Effector memory CD8-positive, alpha-beta T cell (primary cell): ENCODE data around the gene CCDC66.
A peak's percentile ranks its signal among the peaks of the same experiment; 100 is the strongest.
"Not testable (repeated sequence)": the region's sequence is repeated elsewhere in the genome, so short reads cannot be mapped to it uniquely, and the experiment has no call there.

Experiments used
- ATAC-seq: fragments of 150-1000 bp; cut with Tn5 transposase; replicated peaks from 2 replicates; pipeline ENCODE4 v1.10.0; 2021; ENCODE audit warnings: mild to moderate bottlenecking, moderate library complexity
- DNase-seq, 3 experiments: peaks; one replicate each; pipeline ENCODE4 v3.0.0; 2021
- H3K27ac Mint-ChIP-seq, 2 donors: one replicate each; pipeline ENCODE4 v1.8.0; 2022; ENCODE audit warnings: mild to moderate bottlenecking in 2 of 2, mixed read lengths in 2 of 2, moderate library complexity in 2 of 2
- H3K27me3 Mint-ChIP-seq, 2 donors: one replicate each; pipeline ENCODE4 v1.8.0; 2022; ENCODE audit warnings: mixed read lengths in 2 of 2
- H3K36me3 Mint-ChIP-seq: one replicate; pipeline ENCODE4 v1.8.0; 2022; ENCODE audit warnings: mild to moderate bottlenecking, moderate library complexity, mixed read lengths; ENCODE audit not compliant: insufficient read depth
- H3K4me1 Mint-ChIP-seq, 2 donors: one replicate each; pipeline ENCODE4 v1.8.0; 2022; ENCODE audit warnings: low read depth in 2 of 2, mixed read lengths in 2 of 2
- H3K4me3 Mint-ChIP-seq, 2 donors: one replicate each; pipeline ENCODE4 v1.8.0; 2022; ENCODE audit warnings: mild to moderate bottlenecking in 2 of 2, mixed read lengths in 2 of 2, moderate library complexity in 2 of 2
- H3K9me3 Mint-ChIP-seq, 2 donors: one replicate each; pipeline ENCODE4 v1.8.0; 2022; ENCODE audit warnings: mixed read lengths in 2 of 2

Gene CCDC66

DNA sequence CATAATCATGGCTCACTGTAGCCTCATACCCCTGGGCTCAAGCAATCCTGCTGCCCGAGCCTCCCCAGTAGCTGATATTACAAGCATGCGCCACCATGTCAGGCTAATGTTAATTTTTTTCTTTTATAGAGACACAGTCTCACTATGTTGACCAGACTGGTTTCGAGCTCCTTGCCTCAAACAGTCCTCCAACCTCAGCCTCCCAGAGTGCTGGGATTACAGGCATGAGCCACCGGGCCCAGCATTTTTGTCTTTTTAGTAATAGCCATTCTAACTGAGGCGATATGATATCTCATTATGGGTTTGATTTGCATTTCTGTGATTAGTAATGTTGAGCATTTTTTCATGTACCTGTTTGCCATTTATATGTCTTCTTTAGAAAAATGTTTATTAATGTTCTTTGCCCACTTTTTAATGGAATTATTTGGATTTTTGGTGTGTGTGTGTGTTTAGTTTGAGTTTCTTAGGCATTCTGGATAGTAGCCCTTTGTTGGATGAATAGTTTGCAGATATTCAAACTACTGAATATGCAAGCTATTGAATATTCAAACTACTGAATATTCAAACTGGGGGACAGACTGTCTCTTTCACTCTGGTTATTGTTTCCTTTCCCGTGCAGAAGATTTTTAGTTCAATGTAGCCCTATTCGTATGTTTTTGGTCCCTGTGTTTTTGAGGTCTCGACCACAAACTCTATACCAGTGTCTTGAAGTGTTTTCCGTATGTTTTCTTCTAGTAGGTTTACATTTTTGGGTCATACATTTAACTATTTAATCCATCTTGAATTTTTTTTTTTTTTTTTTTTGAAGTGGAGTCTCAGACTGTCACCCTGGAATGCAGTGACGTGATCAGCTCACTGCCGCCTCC, 39.2 kb downstream of the CCDC66 start:
- H3K36me3 Mint-ChIP-seq, result peaks cover 11% of the 10 kb centered on the region
- no peaks in the 10 kb centered on the region for H3K27me3 Mint-ChIP-seq
- no peak for DNase-seq
- H3K4me3 Mint-ChIP-seq, result no peak overlapping the region
- H3K4me1 Mint-ChIP-seq, result peaks cover 41 to 53% of the 10 kb centered on the region in 2 donors
- no peak for ATAC-seq
- H3K9me3 Mint-ChIP-seq, result no peaks in the 10 kb centered on the region
- peak overlapping the region; percentile 63 to 83 for H3K27ac Mint-ChIP-seq

DNA sequence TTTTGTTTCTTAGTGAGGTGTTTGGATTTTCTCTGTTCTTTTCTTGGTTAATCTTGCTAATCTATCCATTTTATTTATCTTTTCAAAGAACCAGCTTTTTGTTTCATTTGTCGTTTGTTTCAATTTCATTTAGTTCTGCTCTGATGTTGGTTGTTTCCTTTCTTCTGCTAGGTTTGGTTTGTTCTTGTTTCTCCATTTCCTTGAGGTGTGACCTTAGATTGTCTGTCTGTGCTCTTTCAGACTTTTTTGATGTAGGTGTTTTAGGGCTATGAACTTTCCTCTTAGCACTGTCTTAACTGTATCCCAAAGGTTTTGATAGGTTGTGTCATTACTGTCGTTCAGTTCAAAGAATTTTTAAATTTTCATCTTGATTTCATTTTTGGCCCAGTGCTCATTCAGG, 51.5 kb downstream of the CCDC66 start:
- ATAC-seq, H3K36me3 Mint-ChIP-seq, H3K9me3 Mint-ChIP-seq, DNase-seq, H3K27me3 Mint-ChIP-seq: not testable (repeated sequence)
- peak overlapping the region; percentile 4 to 74 for H3K27ac Mint-ChIP-seq
- H3K4me1 Mint-ChIP-seq, result peaks cover 54 to 74% of the 10 kb centered on the region in 2 donors
- peak overlapping the region; percentile 13 to 34 for H3K4me3 Mint-ChIP-seq

DNA sequence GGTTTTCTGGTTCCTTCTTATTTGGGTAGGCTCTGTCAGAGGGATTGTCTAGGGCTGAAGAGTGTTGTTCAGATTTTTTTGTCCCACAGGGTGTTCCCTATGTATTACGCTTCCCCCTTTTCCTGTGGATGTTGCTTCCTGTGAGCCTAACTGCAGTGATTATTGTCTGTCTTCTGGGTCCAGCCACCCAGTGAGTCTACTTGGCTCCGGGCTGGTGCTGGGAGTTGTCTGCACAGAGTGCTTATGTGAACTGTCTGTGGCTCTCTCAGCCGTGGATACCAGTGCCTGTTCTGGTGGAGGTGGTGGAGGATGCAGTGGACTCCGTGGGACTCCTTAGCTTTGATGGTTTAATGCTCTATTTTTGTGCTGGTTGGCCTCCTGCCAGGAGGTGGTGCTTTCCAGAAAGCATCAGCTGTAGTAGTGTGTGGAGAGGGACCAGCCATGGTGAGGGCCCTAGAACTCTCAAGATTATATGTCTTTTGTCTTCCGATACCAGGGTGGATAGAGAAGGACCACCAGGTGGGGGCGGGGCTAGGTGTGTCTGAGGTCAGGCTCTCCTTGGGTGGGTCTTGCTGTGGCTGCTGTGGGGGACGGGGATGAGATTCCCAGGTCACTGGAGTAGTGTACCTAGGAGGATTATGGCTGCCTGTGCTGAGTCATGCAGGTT, 53.8 kb downstream of the CCDC66 start:
- Mint-ChIP-seq H3K36me3 (peaks cover 2% of the 10 kb centered on the region), H3K27me3 (no peaks in the 10 kb centered on the region), H3K27ac (peak overlapping the region; percentile 15 to 85), H3K9me3 (peaks cover 0 to 7% of the 10 kb centered on the region in 2 donors), H3K4me1 (peaks cover 53 to 63% of the 10 kb centered on the region in 2 donors), H3K4me3 (peak overlapping the region in 1 of 2 donors; percentile 24)
- ATAC-seq (no peak), DNase-seq (no peak)

DNA sequence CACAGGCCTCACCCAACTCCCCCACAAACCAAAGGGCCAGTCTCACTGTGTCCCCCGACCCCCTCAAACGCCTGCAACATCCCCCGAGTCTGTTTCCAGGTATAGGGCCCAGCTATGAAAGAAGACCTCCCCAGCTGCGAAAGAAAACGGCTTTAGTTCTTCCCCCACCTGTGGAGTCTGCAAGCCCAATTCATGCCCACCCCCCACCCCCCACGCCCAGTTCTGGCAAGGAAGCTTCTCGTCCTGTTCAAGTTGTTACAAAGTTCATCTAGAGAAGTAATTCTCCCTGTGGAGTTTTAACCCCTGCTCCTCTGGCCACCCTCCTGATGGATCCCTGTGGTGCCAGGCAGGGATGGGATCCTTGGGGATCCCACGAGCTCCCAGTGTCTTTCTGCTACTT, 54.4 kb downstream of the CCDC66 start:
- DNase-seq (no peak), ATAC-seq (no peak)
- Mint-ChIP-seq H3K27ac (peak overlapping the region; percentile 15 to 75), H3K9me3 (peaks cover 0 to 7% of the 10 kb centered on the region in 2 donors), H3K27me3 (no peaks in the 10 kb centered on the region), H3K4me3 (peak overlapping the region; percentile 21 to 46), H3K4me1 (peaks cover 55 to 68% of the 10 kb centered on the region in 2 donors), H3K36me3 (peaks cover 4% of the 10 kb centered on the region)

DNA sequence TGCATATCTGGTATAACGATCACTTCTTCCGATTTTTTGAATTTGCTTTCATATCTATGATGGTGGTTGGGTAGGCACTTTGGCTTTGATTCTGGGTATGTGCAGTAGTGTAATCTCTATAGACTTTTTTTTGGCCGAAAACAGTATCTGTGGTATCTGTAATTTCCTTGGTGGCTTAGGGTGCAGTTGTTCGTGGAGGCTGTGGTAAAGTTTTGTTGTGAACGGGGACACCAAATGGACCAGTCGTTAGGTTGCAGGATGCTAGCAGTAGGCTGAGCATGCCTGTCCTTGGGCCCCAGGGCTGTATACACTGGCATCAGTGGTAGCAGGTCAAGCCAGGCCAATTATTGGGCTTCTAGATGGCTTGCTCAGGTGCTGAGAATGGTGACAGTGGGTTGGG, 55.2 kb downstream of the CCDC66 start:
- Mint-ChIP-seq H3K4me3 (peak overlapping the region; percentile 21 to 46), H3K36me3 (peaks cover 8% of the 10 kb centered on the region), H3K27ac (peak overlapping the region; percentile 15 to 75), H3K9me3 (peaks cover 0 to 7% of the 10 kb centered on the region in 2 donors), H3K27me3 (no peaks in the 10 kb centered on the region), H3K4me1 (peaks cover 53 to 65% of the 10 kb centered on the region in 2 donors)
- ATAC-seq, result peak; percentile 70
- DNase-seq, result no peak

DNA sequence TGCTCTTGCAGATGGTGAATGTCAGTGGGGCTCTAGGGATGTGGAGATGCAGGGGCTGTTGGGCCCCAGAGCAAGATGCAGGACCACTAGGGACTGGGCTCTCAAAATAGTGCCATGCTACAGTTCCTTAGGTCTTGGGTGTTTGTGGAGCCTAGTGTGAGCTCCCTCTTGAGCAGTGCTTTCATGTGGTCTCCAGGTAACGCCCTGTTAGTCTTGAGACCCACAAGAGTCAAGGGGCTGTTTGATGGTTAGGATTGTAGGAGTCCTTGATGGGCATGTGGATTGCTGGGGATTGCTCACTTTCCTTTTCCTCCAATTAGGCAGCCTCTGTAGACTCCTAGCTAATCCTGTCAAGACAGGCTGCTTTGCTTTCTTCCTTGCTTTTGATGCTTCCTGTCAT, 56.0 kb downstream of the CCDC66 start:
- peaks cover 10% of the 10 kb centered on the region for H3K36me3 Mint-ChIP-seq
- ATAC-seq (no peak), DNase-seq (no peak)
- H3K27me3 Mint-ChIP-seq, result no peaks in the 10 kb centered on the region
- peak overlapping the region in 1 of 2 donors; percentile 46 for H3K4me3 Mint-ChIP-seq
- peak overlapping the region; percentile 15 to 75 for H3K27ac Mint-ChIP-seq
- H3K4me1 Mint-ChIP-seq, result peaks cover 46 to 57% of the 10 kb centered on the region in 2 donors
- peaks cover 0 to 7% of the 10 kb centered on the region in 2 donors for H3K9me3 Mint-ChIP-seq

DNA sequence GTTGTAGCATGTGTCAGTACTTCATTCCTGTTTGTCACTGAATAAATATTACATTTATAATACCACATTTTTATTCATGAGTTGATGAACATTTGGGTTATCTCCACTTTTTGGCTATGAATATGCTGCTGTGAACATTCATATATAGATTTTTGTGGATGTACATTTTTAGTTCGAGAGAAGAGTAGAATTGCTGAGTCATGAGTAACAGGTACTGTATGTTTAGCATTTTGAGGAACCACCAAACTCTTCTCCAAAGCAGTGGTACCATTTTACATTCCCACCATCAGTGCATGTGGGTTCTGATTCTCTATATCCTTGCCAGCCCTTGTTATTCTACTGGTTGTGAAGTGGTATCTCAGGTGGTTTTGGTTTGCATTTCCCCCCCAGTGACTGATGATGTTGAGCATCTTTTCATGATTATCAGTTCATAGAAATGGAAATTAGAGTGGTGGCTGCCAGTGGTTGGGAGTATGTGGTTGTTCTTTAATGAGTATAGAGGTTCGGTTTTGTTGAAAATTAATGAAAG, 59.6 kb downstream of the CCDC66 start:
- ATAC-seq, result peak; percentile 48
- Mint-ChIP-seq H3K4me3 (no peak overlapping the region), H3K4me1 (peaks cover 25 to 36% of the 10 kb centered on the region in 2 donors), H3K27ac (peak overlapping the region in 1 of 2 donors; percentile 15), H3K36me3 (peaks cover 39% of the 10 kb centered on the region), H3K27me3 (no peaks in the 10 kb centered on the region), H3K9me3 (peaks cover 0 to 7% of the 10 kb centered on the region in 2 donors)
- DNase-seq, result no peak

DNA sequence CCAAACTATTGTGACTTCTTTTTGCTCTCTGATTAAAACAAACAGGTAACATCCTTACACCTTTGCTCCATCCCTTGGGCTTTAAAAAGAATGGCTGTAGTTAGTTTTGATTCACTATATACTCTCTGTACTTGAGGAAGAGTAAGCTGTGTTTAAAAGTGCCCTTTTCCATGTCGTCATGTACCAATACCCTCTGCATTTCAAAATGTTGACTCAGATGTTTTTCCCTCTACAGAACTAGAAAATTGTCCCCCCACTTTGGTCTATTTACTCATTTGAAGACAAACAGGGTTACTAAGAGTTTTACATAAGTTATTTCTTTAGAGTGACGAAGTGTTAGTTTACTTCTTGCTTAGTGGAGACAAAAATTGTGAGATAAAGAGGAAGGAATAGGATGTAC, 63.4 kb downstream of the CCDC66 start:
- no peaks in the 10 kb centered on the region for H3K9me3 Mint-ChIP-seq

DNA sequence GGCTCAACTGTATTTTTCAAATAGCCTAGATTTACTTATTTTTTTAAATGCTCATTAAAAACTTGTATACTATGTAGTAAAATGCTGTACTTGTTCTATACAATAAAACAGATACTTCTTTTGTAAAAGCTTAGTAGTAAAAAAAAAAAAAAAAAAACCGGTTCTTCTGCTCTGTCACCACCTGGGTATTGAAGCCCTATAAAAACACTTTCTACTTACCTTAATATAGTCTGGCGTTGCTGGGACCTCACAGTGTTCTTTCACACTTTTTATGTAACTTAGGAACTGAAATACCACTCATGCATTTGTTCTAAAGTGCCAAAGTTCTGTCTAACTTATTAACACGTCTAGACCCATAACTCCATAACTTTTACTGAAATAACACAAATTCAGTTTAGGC, 64.7 kb downstream of the CCDC66 start:
- Mint-ChIP-seq H3K9me3 (no peaks in the 10 kb centered on the region), H3K27ac (peak overlapping the region in 1 of 2 donors; percentile 82)

More for the DNA sequence above, 63.4 kb downstream of the CCDC66 start:
- Mint-ChIP-seq H3K36me3 (peaks cover 74% of the 10 kb centered on the region), H3K27me3 (no peaks in the 10 kb centered on the region), H3K27ac (peak overlapping the region; percentile 71 to 82), H3K4me3 (no peak overlapping the region), H3K4me1 (peaks cover 5 to 28% of the 10 kb centered on the region in 2 donors)
- ATAC-seq (no peak), DNase-seq (no peak)

DNA sequence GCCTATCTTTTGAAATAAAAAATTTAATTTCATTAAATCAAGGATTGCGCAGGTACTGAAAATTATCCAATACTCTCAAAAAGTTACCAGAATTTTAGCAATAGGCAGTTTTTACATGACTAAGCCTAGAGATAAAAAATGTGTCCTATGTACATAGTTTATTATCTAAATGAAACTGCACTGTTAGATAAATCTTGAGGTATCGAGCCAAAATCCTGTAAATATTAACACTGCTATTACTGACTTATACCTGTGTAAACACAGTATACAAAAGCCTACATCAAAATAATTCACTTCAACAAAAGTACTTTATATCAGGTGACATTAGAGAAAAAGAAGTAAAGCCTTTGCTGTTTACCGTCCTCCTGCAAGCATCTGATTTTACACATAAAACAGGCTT, 65.4 kb downstream of the CCDC66 start:
- Mint-ChIP-seq H3K9me3 (no peaks in the 10 kb centered on the region), H3K27ac (no peak overlapping the region), H3K4me1 (peaks cover 0 to 22% of the 10 kb centered on the region in 2 donors), H3K27me3 (no peaks in the 10 kb centered on the region), H3K36me3 (peaks cover 82% of the 10 kb centered on the region), H3K4me3 (no peak overlapping the region)
- DNase-seq (no peak), ATAC-seq (no peak)

More for the DNA sequence above, 64.7 kb downstream of the CCDC66 start:
- no peak overlapping the region for H3K4me3 Mint-ChIP-seq
- peaks cover 79% of the 10 kb centered on the region for H3K36me3 Mint-ChIP-seq
- ATAC-seq (no peak), DNase-seq (no peak)
- no peaks in the 10 kb centered on the region for H3K27me3 Mint-ChIP-seq
- H3K4me1 Mint-ChIP-seq, result peaks cover 1 to 19% of the 10 kb centered on the region in 2 donors

DNA sequence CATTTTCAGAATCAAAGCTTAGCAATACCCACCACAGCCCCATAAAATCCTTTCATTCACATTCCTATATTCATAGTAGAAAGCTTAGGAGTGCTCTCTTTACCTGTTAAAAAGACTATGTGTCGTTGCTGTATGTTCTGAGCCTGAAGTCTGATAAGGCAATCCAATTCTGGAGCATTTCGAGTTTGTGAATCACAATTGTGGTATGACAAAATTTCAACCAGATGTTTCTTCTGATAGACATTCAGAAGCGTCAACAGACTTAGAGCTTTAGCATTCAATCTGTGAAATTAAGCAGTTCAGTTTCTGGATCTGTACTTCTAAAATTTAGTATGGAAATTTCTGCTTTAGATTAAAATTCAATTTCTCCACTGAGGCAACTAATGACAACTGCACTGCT, 67.8 kb downstream of the CCDC66 start:
- DNase-seq, result no peak
- H3K27ac Mint-ChIP-seq, result peak overlapping the region; percentile 59 to 77
- H3K4me3 Mint-ChIP-seq, result no peak overlapping the region
- peaks cover 73% of the 10 kb centered on the region for H3K36me3 Mint-ChIP-seq
- ATAC-seq, result no peak
- H3K27me3 Mint-ChIP-seq, result no peaks in the 10 kb centered on the region
- H3K9me3 Mint-ChIP-seq, result no peaks in the 10 kb centered on the region
- H3K4me1 Mint-ChIP-seq, result peaks cover 2 to 27% of the 10 kb centered on the region in 2 donors

DNA sequence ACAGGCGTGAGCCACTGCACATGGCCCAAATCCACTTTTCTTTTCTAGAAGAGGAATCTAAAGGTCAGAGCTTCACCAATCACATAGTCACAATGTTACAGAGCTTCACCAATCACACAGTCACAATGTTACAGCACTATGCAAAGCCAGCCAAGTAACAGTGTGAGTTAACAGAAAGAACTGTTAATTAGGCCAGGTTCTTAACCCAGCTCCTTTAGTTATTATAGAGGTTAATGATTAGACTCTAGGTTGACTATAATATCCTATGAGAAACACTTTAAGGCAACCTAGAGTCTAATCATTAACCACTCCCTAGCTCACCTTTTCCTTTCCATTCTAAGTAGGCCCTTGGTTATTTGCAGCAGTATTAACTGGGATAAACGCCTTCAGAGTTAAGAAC, 72.1 kb downstream of the CCDC66 start:
- no peak for ATAC-seq

DNA sequence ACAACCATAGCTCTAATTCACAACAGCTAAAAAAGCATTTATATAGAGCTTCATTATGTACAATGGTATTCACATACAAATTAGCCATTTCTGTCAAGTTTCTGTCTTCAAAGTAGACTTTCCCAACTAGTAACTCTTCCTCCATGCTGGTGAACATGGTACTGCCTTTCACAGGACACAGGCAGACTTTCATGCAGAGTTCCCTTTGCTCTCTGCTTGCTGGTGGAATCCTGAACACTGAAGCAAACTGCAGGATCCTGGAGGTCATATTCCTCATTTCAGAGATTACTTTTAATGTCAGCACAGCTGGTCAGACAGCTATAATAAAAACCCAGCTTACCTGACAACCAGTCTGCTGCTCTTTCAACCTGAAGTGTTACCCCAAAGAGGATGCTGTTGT, 72.5 kb downstream of the CCDC66 start:
- H3K27me3 Mint-ChIP-seq, result no peaks in the 10 kb centered on the region
- H3K4me1 Mint-ChIP-seq, result peaks cover 2 to 20% of the 10 kb centered on the region in 2 donors
- H3K36me3 Mint-ChIP-seq, result peaks cover 62% of the 10 kb centered on the region
- no peak for DNase-seq
- ATAC-seq, result no peak
- no peaks in the 10 kb centered on the region for H3K9me3 Mint-ChIP-seq
- H3K27ac Mint-ChIP-seq, result peak overlapping the region; percentile 38 to 86
- no peak overlapping the region for H3K4me3 Mint-ChIP-seq

More for the DNA sequence above, 72.1 kb downstream of the CCDC66 start:
- H3K9me3 Mint-ChIP-seq, result no peaks in the 10 kb centered on the region
- peak overlapping the region; percentile 79 to 86 for H3K27ac Mint-ChIP-seq
- H3K36me3 Mint-ChIP-seq, result peaks cover 62% of the 10 kb centered on the region
- DNase-seq, result no peak
- H3K27me3 Mint-ChIP-seq, result no peaks in the 10 kb centered on the region
- H3K4me1 Mint-ChIP-seq, result peaks cover 2 to 24% of the 10 kb centered on the region in 2 donors
- no peak overlapping the region for H3K4me3 Mint-ChIP-seq
